GM19324 (cell line): ENCODE results near the gene MFSD1.

Experiments used
- ATAC-seq: cut with Tn5 transposase; IDR thresholded peaks from one replicate; pipeline ENCODE4 v1.9.1; 2021; ENCODE audit warnings: mild to moderate bottlenecking, moderate library complexity; ENCODE audit not compliant: unreplicated experiment, low FRiP score

The MFSD1 gene

GRCh38 chr3:158863247-158863646, 61.4 kb downstream of the MFSD1 start:
- ATAC-seq: no peak

GRCh38 chr3:158864492-158864891, 62.6 kb downstream of the MFSD1 start:
- ATAC-seq: no peak

- ATAC-seq: no peak
Observed at GRCh38 chr3:158875700-158876099, 73.8 kb downstream of the MFSD1 start.
